HG03565 (cell line): ENCODE results near the gene SLC36A2.
"Not testable (repeated sequence)": the region's sequence is repeated elsewhere in the genome, so short reads cannot be mapped to it uniquely, and the experiment has no call there.

Experiments
- ATAC-seq: cut with Tn5 transposase; IDR thresholded peaks from one replicate; pipeline ENCODE4 v1.9.1; 2021; ENCODE audit warnings: mild to moderate bottlenecking, moderate library complexity; ENCODE audit not compliant: unreplicated experiment

The SLC36A2 gene

GRCh38 chr5:151327585-151327984 is 19.8 kb downstream of the SLC36A2 start:
- no peak for ATAC-seq

- ATAC-seq: no peak
Measured at GRCh38 chr5:151326266-151326665, 21.1 kb downstream of the SLC36A2 start.

- no peak for ATAC-seq
Measured at GRCh38 chr5:151320481-151320880, 26.9 kb downstream of the SLC36A2 start.

- ATAC-seq: peak; percentile 83
Measured at GRCh38 chr5:151318850-151319732, 28.3 kb downstream of the SLC36A2 start.

GRCh38 chr5:151317871-151318270 is 29.5 kb downstream of the SLC36A2 start:
- no peak for ATAC-seq

GRCh38 chr5:151315998-151316597 is 31.3 kb downstream of the SLC36A2 start:
- ATAC-seq: peak; percentile 68

- no peak for ATAC-seq
Measured at GRCh38 chr5:151313357-151313756, 34.0 kb downstream of the SLC36A2 start.

- no peak for ATAC-seq
Measured at GRCh38 chr5:151312756-151313324, 34.5 kb downstream of the SLC36A2 start.

GRCh38 chr5:151310932-151311331 is 36.4 kb downstream of the SLC36A2 start:
- ATAC-seq: no peak

- not testable (repeated sequence) for ATAC-seq
Measured at GRCh38 chr5:151309821-151310220, 37.5 kb downstream of the SLC36A2 start.

- not testable (repeated sequence) for ATAC-seq
Measured at GRCh38 chr5:151309266-151309665, 38.1 kb downstream of the SLC36A2 start.

GRCh38 chr5:151303666-151304065 is 43.7 kb downstream of the SLC36A2 start, which contains the start of gene SLC36A3:
Gene SLC36A3 (minus strand): TSS chr5:151303766. CDS start chr5:151303354, 412 bp downstream.
- ATAC-seq: no peak

GRCh38 chr5:151298063-151298855 is 49.1 kb downstream of the SLC36A2 start:
- no peak for ATAC-seq

GRCh38 chr5:151296974-151297373 is 50.4 kb downstream of the SLC36A2 start:
- no peak for ATAC-seq

GRCh38 chr5:151296478-151296830 is 50.9 kb downstream of the SLC36A2 start:
- ATAC-seq: no peak

GRCh38 chr5:151295791-151296477 is 51.4 kb downstream of the SLC36A2 start:
- ATAC-seq: no peak

GRCh38 chr5:151295138-151295537 is 52.2 kb downstream of the SLC36A2 start:
- no peak for ATAC-seq

- ATAC-seq: no peak
Measured at GRCh38 chr5:151293624-151294023, 53.7 kb downstream of the SLC36A2 start.

- no peak for ATAC-seq
Measured at GRCh38 chr5:151288180-151288579, 59.2 kb downstream of the SLC36A2 start.

GRCh38 chr5:151286246-151286645 is 61.1 kb downstream of the SLC36A2 start:
- ATAC-seq: no peak
